GM12872 (cell line): Measurements from ENCODE around the gene ZNF83.

ENCODE experiments used
- TF ChIP-seq, protein P1 (sequence below): IDR thresholded peaks from 3 replicates; pipeline ENCODE4 v1.5.1; 2011; ENCODE audit warnings: low read depth, mild to moderate bottlenecking, low read length, moderate library complexity; ENCODE audit not compliant: insufficient read depth

The ZNF83 gene

GRCh38 chr19:52584736-52585440 lies 53.3 kb downstream of the ZNF83 start:
- TF ChIP-seq, protein P1, sequence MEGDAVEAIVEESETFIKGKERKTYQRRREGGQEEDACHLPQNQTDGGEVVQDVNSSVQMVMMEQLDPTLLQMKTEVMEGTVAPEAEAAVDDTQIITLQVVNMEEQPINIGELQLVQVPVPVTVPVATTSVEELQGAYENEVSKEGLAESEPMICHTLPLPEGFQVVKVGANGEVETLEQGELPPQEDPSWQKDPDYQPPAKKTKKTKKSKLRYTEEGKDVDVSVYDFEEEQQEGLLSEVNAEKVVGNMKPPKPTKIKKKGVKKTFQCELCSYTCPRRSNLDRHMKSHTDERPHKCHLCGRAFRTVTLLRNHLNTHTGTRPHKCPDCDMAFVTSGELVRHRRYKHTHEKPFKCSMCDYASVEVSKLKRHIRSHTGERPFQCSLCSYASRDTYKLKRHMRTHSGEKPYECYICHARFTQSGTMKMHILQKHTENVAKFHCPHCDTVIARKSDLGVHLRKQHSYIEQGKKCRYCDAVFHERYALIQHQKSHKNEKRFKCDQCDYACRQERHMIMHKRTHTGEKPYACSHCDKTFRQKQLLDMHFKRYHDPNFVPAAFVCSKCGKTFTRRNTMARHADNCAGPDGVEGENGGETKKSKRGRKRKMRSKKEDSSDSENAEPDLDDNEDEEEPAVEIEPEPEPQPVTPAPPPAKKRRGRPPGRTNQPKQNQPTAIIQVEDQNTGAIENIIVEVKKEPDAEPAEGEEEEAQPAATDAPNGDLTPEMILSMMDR: no peak

DNA sequence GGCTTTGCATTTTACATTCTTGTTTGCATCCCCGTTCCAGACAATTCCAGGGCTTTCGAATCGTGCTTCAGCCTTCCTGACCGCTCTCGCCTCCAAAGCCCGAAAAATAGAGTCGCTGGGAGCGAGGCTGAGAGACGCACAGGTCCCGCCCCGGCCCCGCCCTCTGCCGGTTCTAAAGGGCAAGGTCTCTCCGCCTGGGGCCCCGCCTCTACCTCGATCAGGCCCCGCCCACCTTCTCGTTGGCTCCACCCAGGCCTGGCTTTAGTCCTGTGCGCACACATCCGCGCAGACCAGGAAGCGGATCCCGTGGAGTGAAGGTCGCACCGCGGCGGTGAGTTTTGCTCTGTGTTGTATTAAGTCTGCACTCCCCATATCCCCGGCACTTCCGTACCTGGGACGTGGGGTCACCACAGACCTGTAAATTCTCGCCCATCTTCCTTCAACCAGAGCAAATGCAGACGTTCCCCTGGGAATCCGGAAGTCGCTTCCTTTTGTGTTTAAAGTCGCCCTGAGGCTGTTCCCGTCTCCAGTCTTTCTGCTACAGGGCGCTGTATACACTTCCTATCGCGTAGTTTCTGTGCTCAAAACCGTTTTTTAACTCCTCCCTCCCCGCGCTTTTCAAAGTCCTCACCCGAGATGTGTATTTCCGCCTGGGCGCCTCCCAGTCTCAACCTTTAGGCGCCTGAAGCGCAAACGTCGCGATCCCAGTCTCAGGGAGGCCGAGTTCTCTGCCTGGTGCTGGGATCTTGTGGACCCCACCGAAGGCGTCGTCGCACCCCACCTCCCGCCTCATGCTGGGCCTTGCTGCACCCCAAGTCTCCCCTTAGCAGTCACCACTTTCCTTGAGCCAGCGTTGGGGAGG lies 67.9 kb downstream of the ZNF83 start, which contains the start of gene ZNF701:
Gene ZNF701 (plus strand): TSS at position 288 of the 862 bp plus-strand sequence. CDS start 3,861 bp downstream, outside the sequence.
- TF ChIP-seq, protein P1: 0 out of 3 replicates have a peak, but pooled peaks have one; percentile 11

DNA sequence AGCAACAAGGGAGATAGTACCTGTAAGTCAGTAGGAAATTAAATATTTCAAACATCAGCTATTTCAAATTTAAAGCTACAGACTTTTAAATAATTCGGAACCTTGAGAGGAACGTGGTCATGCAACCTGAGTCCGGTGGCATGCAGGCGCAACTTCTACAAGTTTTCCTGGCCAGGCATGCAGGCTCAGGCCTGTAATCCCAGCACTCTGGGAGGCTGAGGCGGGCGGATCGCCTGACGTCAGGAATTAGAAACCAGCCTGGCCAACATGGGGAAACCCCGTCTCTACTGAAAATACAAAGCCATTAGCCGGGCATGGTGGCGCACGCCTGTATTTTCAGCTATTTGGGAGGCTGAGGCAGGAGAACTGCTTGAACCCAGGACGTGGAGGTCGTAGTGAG lies 70.2 kb downstream of the ZNF83 start:
- TF ChIP-seq, protein P1: no peak

DNA sequence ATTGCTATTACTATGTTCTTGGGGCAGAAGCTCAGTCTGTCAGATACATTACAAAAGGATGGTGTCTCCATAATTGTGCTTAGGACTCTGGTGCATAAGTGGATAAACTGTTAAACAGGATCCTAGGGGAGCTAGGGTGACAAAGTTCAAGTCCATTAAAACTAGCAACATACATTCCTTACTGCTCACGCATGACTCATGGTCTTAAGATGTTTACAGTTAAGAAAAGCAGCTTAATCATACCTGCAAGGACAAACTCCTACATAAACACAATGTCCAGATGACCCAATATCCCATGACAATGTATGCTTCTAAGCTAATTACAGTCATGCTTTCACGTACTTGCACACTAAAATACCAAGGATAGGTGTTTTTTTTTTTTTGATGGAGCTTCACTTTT lies 71.6 kb downstream of the ZNF83 start:
- TF ChIP-seq, protein P1: no peak

DNA sequence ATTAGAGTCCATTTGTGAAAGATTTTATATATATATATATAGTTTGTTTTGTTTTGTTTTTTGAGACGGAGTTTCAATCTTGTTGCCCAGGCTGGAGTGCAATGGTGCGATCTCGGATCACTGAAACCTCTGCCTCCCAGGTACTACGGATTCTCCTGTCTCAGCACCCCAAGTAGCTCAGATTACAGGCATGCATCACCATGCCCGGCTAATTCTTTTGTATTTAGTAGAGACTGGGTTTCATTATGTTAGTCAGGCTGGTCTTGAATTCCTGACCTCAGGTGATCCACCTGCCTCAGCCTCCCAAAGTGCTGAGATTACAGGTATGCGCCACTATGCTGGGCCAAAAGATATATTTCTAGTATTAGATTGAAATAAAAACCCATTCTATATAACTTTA lies 72.0 kb downstream of the ZNF83 start:
- TF ChIP-seq, protein P1: no peak
